ENCODE measurements around the gene KCNC1. TPM values are rescaled to one million over a fixed set of nuclear protein-coding genes. Genes with fewer than 3 reads are reported as not detected.
A peak's percentile ranks its signal among the peaks of the same experiment; 100 is the strongest.

KCNC1 gene
- total and polyA plus RNA-seq, 9 donors: 0.02 to 0.18 (median 0.03) TPM; not detected in 5

DNA sequence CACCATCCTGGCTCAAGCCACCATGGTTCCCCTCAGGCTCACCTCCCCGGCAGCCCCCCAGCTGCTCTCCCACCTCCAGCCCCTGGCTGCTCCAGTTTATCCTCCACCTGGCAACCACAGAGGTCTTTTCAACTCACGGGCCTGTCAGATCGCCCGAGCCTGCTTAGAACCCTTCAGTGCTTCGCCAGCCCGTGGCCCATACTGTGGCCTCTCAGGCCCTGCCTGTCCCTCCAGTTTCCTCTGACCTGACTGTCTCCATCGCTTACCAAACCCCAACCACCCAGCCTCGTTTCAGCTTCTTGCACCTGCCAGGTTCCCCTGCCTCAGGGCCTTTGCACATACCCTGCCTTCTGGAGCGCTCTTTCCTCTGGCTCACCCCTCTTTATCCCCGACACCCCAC is 6.9 kb downstream of the KCNC1 start:
- H3K4me3 ChIP-seq: no peak overlapping the region
- no peak for TF ChIP-seq POLR2A (IDR thresholded peaks at IDR 0.05)
- TF ChIP-seq EP300 (IDR thresholded peaks at IDR 0.05): no peak
- TF ChIP-seq, protein P1, sequence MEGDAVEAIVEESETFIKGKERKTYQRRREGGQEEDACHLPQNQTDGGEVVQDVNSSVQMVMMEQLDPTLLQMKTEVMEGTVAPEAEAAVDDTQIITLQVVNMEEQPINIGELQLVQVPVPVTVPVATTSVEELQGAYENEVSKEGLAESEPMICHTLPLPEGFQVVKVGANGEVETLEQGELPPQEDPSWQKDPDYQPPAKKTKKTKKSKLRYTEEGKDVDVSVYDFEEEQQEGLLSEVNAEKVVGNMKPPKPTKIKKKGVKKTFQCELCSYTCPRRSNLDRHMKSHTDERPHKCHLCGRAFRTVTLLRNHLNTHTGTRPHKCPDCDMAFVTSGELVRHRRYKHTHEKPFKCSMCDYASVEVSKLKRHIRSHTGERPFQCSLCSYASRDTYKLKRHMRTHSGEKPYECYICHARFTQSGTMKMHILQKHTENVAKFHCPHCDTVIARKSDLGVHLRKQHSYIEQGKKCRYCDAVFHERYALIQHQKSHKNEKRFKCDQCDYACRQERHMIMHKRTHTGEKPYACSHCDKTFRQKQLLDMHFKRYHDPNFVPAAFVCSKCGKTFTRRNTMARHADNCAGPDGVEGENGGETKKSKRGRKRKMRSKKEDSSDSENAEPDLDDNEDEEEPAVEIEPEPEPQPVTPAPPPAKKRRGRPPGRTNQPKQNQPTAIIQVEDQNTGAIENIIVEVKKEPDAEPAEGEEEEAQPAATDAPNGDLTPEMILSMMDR (IDR thresholded peaks at IDR 0.05): no peak
- H3K4me1 ChIP-seq (ENCODE audit: insufficient read depth): no peaks in the 10 kb centered on the region
- WGBS, 3 donors: 94 to 97% (median 94%) methylated on average over 10 of the region's 10 CpGs
- peak in 1 of 5 donors; percentile 10 for DNase-seq
- H3K36me3 ChIP-seq: no peaks in the 10 kb centered on the region
- H3K27me3 ChIP-seq: no peaks in the 10 kb centered on the region
- no peaks in the 10 kb centered on the region for H3K9me3 ChIP-seq
- H3K27ac ChIP-seq: no peak overlapping the region
- intact Hi-C loops (cut with DNase I): no loop called here

DNA sequence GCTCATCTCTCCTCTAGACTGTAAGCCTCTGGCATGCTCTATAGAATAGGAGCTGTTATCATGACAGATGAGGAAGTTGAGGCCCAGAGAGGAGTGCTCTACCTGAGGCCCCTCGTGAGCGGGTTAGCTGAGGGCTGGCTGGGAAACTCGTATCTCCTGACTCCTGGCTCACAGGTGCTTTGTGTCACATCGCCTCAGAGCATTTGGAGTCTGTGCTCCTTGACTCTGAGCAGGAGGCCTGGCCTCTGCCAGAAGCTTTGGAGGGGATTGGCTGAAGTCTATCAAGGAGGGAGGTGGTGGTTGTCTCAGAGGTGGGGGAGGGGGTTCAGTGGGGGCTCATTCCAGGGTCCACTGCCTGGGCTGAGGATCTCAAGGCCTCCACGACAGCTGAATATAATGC is 7.4 kb downstream of the KCNC1 start:
- Histone ChIP-seq H3K4me3 (no peak overlapping the region), H3K36me3 (no peaks in the 10 kb centered on the region), H3K4me1 (ENCODE audit: insufficient read depth) (no peaks in the 10 kb centered on the region), H3K27me3 (no peaks in the 10 kb centered on the region), H3K9me3 (no peaks in the 10 kb centered on the region), H3K27ac (no peak overlapping the region)
- no peak for TF ChIP-seq EP300 (IDR thresholded peaks at IDR 0.05)
- TF ChIP-seq POLR2A (IDR thresholded peaks at IDR 0.05): no peak
- intact Hi-C loops (cut with DNase I): no loop called here
- DNase-seq: peak in 1 of 5 donors; percentile 13
- 50 to 63% (median 62%) methylated on average over 5 of the region's 5 CpGs for WGBS, 3 donors

DNA sequence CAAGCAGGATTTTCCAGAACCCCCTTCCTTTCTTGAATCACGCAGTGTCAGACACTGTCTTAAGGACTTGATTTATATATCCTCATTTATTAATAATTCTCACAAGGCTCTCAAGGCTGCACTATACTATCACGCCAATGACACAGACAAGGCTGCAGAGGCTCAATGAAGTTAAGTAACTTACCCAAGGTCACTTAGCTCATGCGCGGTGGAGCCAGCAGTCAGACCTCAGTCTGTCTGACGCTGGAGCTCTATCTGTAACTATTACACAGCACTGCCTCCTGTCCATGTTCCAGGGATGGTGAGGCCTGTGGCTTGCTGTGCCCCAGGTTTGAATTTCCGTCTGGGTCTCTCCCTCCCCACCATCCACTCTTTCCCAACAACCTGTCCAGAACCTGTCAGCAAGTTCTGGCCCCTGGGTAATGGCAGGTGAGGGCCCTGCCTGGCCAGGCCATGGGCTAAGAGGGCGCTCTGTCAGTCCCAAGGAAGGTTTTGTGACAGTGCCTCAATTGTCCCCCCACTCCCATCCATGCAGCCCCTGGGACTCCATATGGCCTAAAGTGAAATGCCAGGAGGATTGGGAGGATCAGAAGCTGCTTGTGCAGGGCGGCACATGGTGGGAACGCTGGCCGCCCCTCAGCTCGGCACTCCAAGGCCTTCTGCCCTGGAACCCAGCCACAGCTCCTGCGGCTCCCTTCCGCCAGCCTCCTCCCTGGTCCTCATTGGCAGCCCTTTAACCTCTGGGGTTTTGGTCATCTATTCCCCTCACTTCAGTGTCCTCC is 8.6 kb downstream of the KCNC1 start:
- no peaks in the 10 kb centered on the region for H3K4me1 ChIP-seq (ENCODE audit: insufficient read depth)
- H3K9me3 ChIP-seq: no peaks in the 10 kb centered on the region
- no peak overlapping the region for H3K4me3 ChIP-seq
- WGBS, 3 donors: 75 to 82% (median 80%) methylated on average over 13 of the region's 13 CpGs
- DNase-seq: peak in 1 of 5 donors; percentile 7
- intact Hi-C loops (cut with DNase I): no loop called here
- H3K27me3 ChIP-seq: no peaks in the 10 kb centered on the region
- no peaks in the 10 kb centered on the region for H3K36me3 ChIP-seq
- no peak overlapping the region for H3K27ac ChIP-seq
- TF ChIP-seq EP300 (IDR thresholded peaks at IDR 0.05) (no peak), POLR2A (IDR thresholded peaks at IDR 0.05) (no peak)
- TF ChIP-seq, protein P1 (IDR thresholded peaks at IDR 0.05): no peak

DNA sequence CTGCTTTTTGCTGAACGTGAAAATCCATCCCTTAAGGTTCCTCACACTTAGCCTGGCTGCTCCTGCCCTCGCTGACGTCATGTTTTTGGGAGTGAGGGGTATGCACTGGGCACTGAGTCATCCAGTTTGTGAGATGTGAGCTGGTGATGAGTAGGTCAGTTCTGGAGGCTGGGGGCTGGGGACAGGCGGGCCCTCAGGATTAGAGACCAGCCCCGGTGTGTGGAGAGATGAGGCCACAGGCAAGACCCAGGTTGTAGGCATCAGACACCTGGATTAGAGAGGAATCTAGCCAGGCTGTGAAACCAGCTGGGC is 9.2 kb downstream of the KCNC1 start:
- Histone ChIP-seq H3K36me3 (no peaks in the 10 kb centered on the region), H3K27ac (no peak overlapping the region), H3K27me3 (no peaks in the 10 kb centered on the region), H3K4me1 (ENCODE audit: insufficient read depth) (no peaks in the 10 kb centered on the region), H3K4me3 (no peak overlapping the region), H3K9me3 (no peaks in the 10 kb centered on the region)
- TF ChIP-seq, protein P1 (IDR thresholded peaks at IDR 0.05): no peak
- TF ChIP-seq EP300 (IDR thresholded peaks at IDR 0.05): no peak
- no peak for TF ChIP-seq POLR2A (IDR thresholded peaks at IDR 0.05)
- peak in 1 of 5 donors; percentile 4 for DNase-seq
- WGBS, 3 donors: 67 to 76% (median 73%) methylated on average over 5 of the region's 5 CpGs
- intact Hi-C loops (cut with DNase I): no loop called here
